ENCODE data around the gene BCAS3.

GRCh38 chr17:61393904-61394629 lies 716.4 kb downstream of the BCAS3 start:
- TF ChIP-seq CTCF (IDR thresholded peaks at IDR 0.05; ENCODE audit: low read depth, low read length, missing input control) = no peak
- TF ChIP-seq RXRA (IDR thresholded peaks at IDR 0.05) = no peak
- TF ChIP-seq REST (IDR thresholded peaks at IDR 0.05) = no peak
- TF ChIP-seq EGR1 (IDR thresholded peaks at IDR 0.05; ENCODE audit: low read depth in 2 of 2) = no peak
- TF ChIP-seq GABPA (IDR thresholded peaks at IDR 0.05 in 1 of 2, conservative IDR thresholded peaks at IDR 0.05 in 1 of 2) = no peak
- no peak for TF ChIP-seq TAF1 (conservative IDR thresholded peaks at IDR 0.05)
